Measurements from ENCODE around the gene FOXK1. TPM values are rescaled to one million over a fixed set of nuclear protein-coding genes. Genes with fewer than 3 reads are reported as not detected.

FOXK1 gene
- total RNA-seq, 1 donor from 2014 or later, result 53.6 TPM

DNA sequence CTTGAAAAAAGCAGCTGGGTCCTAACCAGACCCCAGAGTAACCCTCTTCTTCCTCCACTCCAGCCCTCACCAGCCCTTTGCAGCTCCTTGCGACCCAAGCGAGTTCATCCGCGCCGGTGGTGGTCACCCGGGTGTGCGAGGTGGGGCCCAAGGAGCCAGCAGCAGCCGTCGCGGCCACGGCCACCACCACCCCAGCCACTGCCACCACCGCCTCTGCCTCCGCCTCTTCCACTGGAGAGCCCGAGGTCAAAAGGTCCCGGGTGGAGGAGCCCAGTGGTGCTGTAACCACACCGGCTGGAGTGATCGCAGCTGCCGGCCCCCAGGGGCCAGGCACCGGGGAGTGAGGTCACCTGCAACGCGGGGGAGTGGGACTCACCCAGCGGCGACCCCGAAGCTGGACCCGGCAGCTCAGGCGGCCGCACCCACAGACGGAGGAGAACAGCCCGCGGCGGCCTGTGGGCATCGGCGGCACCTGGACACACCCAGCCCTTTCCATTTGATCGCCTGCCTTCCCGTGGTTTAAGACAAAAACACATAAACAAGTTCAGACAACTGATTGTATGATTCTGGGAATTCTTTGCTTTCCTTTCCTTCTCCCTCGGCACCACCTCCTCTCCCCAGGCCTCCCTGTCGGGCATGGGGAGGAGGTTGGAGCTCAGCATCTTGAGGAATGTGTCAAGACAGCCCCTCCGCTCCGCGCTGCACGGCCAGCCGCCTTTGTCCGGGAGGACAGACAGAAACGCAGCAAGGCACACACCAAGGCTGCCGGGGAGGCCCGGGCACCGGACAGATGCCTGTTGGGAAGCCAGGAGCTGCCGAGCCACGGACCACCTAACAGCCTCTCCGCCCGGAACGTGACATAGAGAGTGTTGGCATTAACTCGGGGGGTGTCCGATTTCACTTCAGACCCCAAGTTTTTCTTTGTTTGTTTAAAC lies 80.3 kb downstream of the FOXK1 start:
- H3K4me3 ChIP-seq (ENCODE audit: insufficient read depth, low read depth, low read length), result no peak overlapping the region
- H3K27me3 ChIP-seq (ENCODE audit: insufficient read depth, low read length), result no peaks in the 10 kb centered on the region
- H3K4me2 ChIP-seq (ENCODE audit: low read length), result no peak overlapping the region
- H3K79me2 ChIP-seq (ENCODE audit: insufficient read depth, low read length), result peaks cover 9% of the 10 kb centered on the region
- no peak overlapping the region for H3K9ac ChIP-seq (ENCODE audit: low read length)
- no peak for DNase-seq (ENCODE audit: low read depth)
- no peaks in the 10 kb centered on the region for H3K9me3 Mint-ChIP-seq (ENCODE audit: unreplicated experiment)
- no peak overlapping the region for H3K27ac ChIP-seq (ENCODE audit: low read depth, low read length)
- no peaks in the 10 kb centered on the region for H3K4me1 Mint-ChIP-seq (ENCODE audit: low read depth, unreplicated experiment)
- H3K27me3 Mint-ChIP-seq (ENCODE audit: low read depth, unreplicated experiment), result no peaks in the 10 kb centered on the region
- no peaks in the 10 kb centered on the region for H3K9me3 ChIP-seq (ENCODE audit: insufficient read depth, low read depth, low read length)
- no peak overlapping the region for H3K4me3 Mint-ChIP-seq (ENCODE audit: unreplicated experiment)
- peaks cover 20% of the 10 kb centered on the region for H3K36me3 Mint-ChIP-seq (ENCODE audit: low read depth, unreplicated experiment)
- no peak overlapping the region for H3K27ac Mint-ChIP-seq (ENCODE audit: unreplicated experiment)
- no peak for TF ChIP-seq EZH2 (IDR thresholded peaks at IDR 0.05; ENCODE audit: insufficient read depth, low read length)
- TF ChIP-seq, protein P1, sequence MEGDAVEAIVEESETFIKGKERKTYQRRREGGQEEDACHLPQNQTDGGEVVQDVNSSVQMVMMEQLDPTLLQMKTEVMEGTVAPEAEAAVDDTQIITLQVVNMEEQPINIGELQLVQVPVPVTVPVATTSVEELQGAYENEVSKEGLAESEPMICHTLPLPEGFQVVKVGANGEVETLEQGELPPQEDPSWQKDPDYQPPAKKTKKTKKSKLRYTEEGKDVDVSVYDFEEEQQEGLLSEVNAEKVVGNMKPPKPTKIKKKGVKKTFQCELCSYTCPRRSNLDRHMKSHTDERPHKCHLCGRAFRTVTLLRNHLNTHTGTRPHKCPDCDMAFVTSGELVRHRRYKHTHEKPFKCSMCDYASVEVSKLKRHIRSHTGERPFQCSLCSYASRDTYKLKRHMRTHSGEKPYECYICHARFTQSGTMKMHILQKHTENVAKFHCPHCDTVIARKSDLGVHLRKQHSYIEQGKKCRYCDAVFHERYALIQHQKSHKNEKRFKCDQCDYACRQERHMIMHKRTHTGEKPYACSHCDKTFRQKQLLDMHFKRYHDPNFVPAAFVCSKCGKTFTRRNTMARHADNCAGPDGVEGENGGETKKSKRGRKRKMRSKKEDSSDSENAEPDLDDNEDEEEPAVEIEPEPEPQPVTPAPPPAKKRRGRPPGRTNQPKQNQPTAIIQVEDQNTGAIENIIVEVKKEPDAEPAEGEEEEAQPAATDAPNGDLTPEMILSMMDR (IDR thresholded peaks at IDR 0.05; ENCODE audit: insufficient read depth, low read depth, low read length), result no peak
- peaks cover 19% of the 10 kb centered on the region for H3K36me3 ChIP-seq (ENCODE audit: insufficient read depth, low read length)
- H2AFZ ChIP-seq (ENCODE audit: low read depth, low read length), result no peak overlapping the region
- H3K4me1 ChIP-seq (ENCODE audit: insufficient read depth, low read length), result no peaks in the 10 kb centered on the region
- peaks cover 43% of the 10 kb centered on the region for H4K20me1 ChIP-seq (ENCODE audit: insufficient read depth, low read length)
- FAIRE-seq, result no peak

DNA sequence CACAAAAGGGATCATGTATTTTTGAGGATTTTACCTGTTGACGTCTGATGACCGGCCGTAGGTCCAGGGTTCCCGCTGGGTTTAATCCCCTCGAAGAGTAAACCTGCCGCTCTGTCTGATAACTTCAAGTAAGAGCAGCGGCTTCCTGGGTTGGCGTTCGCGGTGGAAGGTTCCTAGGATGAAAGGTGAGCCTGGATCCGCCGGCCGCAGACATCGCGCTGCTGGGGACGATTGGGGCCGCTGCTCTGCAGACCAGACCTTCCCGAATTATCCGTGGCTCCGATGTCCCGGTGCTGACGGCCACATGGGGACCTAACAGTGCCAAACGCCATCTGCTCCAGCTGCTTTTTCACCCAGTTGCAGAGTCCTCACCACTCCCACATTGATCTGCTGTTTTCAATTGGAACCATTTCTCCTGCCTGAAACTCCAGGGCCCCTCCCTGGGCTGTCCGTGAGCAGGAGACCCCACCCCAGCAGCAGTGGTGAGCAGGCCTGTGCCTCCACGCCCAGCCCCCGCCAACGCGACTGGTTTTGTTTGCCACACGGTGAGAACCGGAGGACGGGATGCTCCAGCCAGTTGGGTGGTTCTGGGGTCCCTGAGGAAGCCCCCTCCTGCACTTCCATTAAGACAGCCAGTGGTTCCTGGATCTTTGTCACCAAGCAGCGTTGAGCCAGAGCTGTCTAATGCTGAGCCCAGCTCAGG lies 81.1 kb downstream of the FOXK1 start:
- no peak for FAIRE-seq
- peak overlapping the region; percentile 34 for H3K27ac Mint-ChIP-seq (ENCODE audit: unreplicated experiment)
- H3K9me3 ChIP-seq (ENCODE audit: insufficient read depth, low read depth, low read length), result no peaks in the 10 kb centered on the region

More for the DNA sequence above, 81.1 kb downstream of the FOXK1 start:
- H3K9me3 Mint-ChIP-seq (ENCODE audit: unreplicated experiment), result no peaks in the 10 kb centered on the region
- no peaks in the 10 kb centered on the region for H3K4me1 ChIP-seq (ENCODE audit: insufficient read depth, low read length)
- peaks cover 9% of the 10 kb centered on the region for H3K79me2 ChIP-seq (ENCODE audit: insufficient read depth, low read length)
- peaks cover 16% of the 10 kb centered on the region for H3K36me3 Mint-ChIP-seq (ENCODE audit: low read depth, unreplicated experiment)
- no peaks in the 10 kb centered on the region for H3K27me3 ChIP-seq (ENCODE audit: insufficient read depth, low read length)
- TF ChIP-seq, protein P1 (IDR thresholded peaks at IDR 0.05; ENCODE audit: insufficient read depth, low read depth, low read length), result no peak
- TF ChIP-seq EZH2 (IDR thresholded peaks at IDR 0.05; ENCODE audit: insufficient read depth, low read length), result no peak
- H3K4me1 Mint-ChIP-seq (ENCODE audit: low read depth, unreplicated experiment), result no peaks in the 10 kb centered on the region
- H4K20me1 ChIP-seq (ENCODE audit: insufficient read depth, low read length), result peaks cover 44% of the 10 kb centered on the region
- no peak overlapping the region for H3K4me3 ChIP-seq (ENCODE audit: insufficient read depth, low read depth, low read length)
- H3K36me3 ChIP-seq (ENCODE audit: insufficient read depth, low read length), result peaks cover 21% of the 10 kb centered on the region
- no peak overlapping the region for H3K9ac ChIP-seq (ENCODE audit: low read length)
- no peak for DNase-seq (ENCODE audit: low read depth)
- H3K4me3 Mint-ChIP-seq (ENCODE audit: unreplicated experiment), result no peak overlapping the region
- no peak overlapping the region for H2AFZ ChIP-seq (ENCODE audit: low read depth, low read length)
- no peaks in the 10 kb centered on the region for H3K27me3 Mint-ChIP-seq (ENCODE audit: low read depth, unreplicated experiment)
- no peak overlapping the region for H3K27ac ChIP-seq (ENCODE audit: low read depth, low read length)
- no peak overlapping the region for H3K4me2 ChIP-seq (ENCODE audit: low read length)
